Natural killer cell (primary cell): ENCODE data around the gene IZUMO4. TPM values are rescaled to one million over a fixed set of nuclear protein-coding genes. Genes with fewer than 3 reads are reported as not detected.

Source experiments
- ATAC-seq, 3 donors: fragments of 150-1000 bp in 2 of 3; fragments of 200-7000 bp in 1 of 3; cut with Tn5 transposase; 1 replicate in 1 of 3; 2 replicates in 2 of 3; pipeline ENCODE4 v1.10.0; 2021; ENCODE audit warnings: mild to moderate bottlenecking in 2 of 3, moderate library complexity in 2 of 3
- DNase-seq, 2 donors: peaks; one replicate each; pipeline versions ENCODE4 v3.0.0 to v3.0.0-alpha.2; 2013 to 2021; ENCODE audit warnings: mixed read lengths in 1 of 2
- H3K27ac ChIP-seq: one replicate; pipeline ENCODE4 v1.5.1; 2013; ENCODE audit warnings: mild to moderate bottlenecking, low read length
- H3K27me3 ChIP-seq: one replicate; pipeline ENCODE4 v1.6.1; 2013; ENCODE audit warnings: low read length; ENCODE audit not compliant: control insufficient read depth, insufficient read depth
- H3K36me3 ChIP-seq: one replicate; pipeline ENCODE4 v1.6.1; 2013; ENCODE audit warnings: low read length; ENCODE audit not compliant: control insufficient read depth, insufficient read depth
- H3K4me1 ChIP-seq: one replicate; pipeline ENCODE4 v1.6.1; 2013; ENCODE audit warnings: low read length; ENCODE audit not compliant: control insufficient read depth, insufficient read depth
- H3K4me3 ChIP-seq: one replicate; pipeline ENCODE4 v1.5.1; 2013; ENCODE audit warnings: low read length
- H3K9me3 ChIP-seq: one replicate; pipeline ENCODE4 v1.6.1; 2013; ENCODE audit warnings: low read length; ENCODE audit not compliant: control insufficient read depth, insufficient read depth
- H3K27ac Mint-ChIP-seq, 2 donors: one replicate each; pipeline ENCODE4 v1.8.0; 2022; ENCODE audit warnings: mild to moderate bottlenecking in 2 of 2, mixed read lengths in 2 of 2, moderate library complexity in 1 of 2
- H3K27me3 Mint-ChIP-seq, 2 donors: one replicate each; pipeline ENCODE4 v1.8.0; 2022; ENCODE audit warnings: low read depth in 2 of 2, mixed read lengths in 2 of 2
- H3K36me3 Mint-ChIP-seq: one replicate; pipeline ENCODE4 v1.8.0; 2022; ENCODE audit warnings: mixed read lengths
- H3K4me1 Mint-ChIP-seq, 2 donors: one replicate each; pipeline ENCODE4 v1.8.0; 2022; ENCODE audit warnings: mixed read lengths in 2 of 2
- H3K4me3 Mint-ChIP-seq: one replicate; pipeline ENCODE4 v1.8.0; 2022; ENCODE audit warnings: mild to moderate bottlenecking, moderate library complexity, mixed read lengths
- H3K9me3 Mint-ChIP-seq, 2 donors: one replicate each; pipeline ENCODE4 v1.8.0; 2022; ENCODE audit warnings: mixed read lengths in 2 of 2
- WGBS: methylation state at CpG from one replicate; pipeline ENCODE4 v1.1.7; 2013; ENCODE audit warnings: missing lambda C conversion rate; ENCODE audit not compliant: insufficient coverage; 5-methylcytosine and 5-hydroxymethylcytosine counted together
- intact Hi-C: fragments of 100-400 bp; cut with micrococcal nuclease; formaldehyde crosslinking; loops from one replicate; pipeline ENCODE4 v1.14.2; 2022
- total RNA-seq, 4 donors: library from RNA; stranded (reverse); fragments of 120-200 nt in 1 of 4; gene quantifications; one replicate each; pipeline versions ENCODE4 v1.2.3 to v1.2.4, GENCODE V29; 2013 to 2022
- TF ChIP-seq, protein P1 (sequence below): fragments of 200-600 bp; IDR thresholded peaks from one replicate; pipeline ENCODE4 v1.8.0; 2022; ENCODE audit warnings: antibody characterized with exemption

Gene IZUMO4
- total RNA-seq, 3 donors from 2014 or later (not counting 1 experiment from before 2014, with no cell fraction given), result 3.3 to 7.6 (median 7.1) TPM

DNA sequence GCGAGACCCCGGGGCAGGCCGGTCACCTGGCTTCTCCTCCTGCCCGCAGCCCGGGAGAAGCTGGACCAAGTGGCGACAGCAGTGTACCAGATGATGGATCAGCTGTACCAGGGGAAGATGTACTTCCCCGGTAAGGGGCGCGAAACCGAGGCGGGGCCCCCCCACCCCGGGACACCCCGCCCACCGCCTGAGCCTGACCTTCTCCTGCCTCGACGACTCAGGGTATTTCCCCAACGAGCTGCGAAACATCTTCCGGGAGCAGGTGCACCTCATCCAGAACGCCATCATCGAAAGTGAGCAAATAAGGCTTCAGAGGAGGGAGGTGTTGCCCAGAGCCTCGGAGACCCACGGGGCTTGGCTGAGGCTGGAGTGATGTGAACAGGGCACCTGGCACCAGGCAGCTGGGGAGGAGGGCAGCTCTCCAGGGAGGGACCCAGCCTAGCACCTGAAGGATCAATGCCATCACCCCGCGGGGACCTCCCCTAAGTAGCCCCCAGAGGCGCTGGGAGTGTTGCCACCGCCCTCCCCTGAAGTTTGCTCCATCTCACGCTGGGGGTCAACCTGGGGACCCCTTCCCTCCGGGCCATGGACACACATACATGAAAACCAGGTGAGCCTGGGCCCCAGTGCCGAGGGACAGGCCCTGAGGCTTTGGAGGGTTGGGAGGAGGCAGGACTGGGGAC lies 629 bp downstream of the IZUMO4 start:
- intact Hi-C loops, result loop anchor here (2.0 to 5.0 kb wide), 3 partner anchors 15 to 79 kb away; no protein-coding TSS in a partner anchor
- TF ChIP-seq, protein P1, sequence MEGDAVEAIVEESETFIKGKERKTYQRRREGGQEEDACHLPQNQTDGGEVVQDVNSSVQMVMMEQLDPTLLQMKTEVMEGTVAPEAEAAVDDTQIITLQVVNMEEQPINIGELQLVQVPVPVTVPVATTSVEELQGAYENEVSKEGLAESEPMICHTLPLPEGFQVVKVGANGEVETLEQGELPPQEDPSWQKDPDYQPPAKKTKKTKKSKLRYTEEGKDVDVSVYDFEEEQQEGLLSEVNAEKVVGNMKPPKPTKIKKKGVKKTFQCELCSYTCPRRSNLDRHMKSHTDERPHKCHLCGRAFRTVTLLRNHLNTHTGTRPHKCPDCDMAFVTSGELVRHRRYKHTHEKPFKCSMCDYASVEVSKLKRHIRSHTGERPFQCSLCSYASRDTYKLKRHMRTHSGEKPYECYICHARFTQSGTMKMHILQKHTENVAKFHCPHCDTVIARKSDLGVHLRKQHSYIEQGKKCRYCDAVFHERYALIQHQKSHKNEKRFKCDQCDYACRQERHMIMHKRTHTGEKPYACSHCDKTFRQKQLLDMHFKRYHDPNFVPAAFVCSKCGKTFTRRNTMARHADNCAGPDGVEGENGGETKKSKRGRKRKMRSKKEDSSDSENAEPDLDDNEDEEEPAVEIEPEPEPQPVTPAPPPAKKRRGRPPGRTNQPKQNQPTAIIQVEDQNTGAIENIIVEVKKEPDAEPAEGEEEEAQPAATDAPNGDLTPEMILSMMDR, result peak; percentile 3
- H3K36me3 Mint-ChIP-seq, result no peaks in the 10 kb centered on the region
- H3K4me1 Mint-ChIP-seq, result peaks cover 19 to 39% of the 10 kb centered on the region in 2 donors
- DNase-seq (peak; percentile 50 to 84), ATAC-seq (peak in 1 of 3 donors; percentile 1)
- peak overlapping the region; percentile 98 for H3K4me3 Mint-ChIP-seq
- peak overlapping the region; percentile 88 to 90 for H3K27ac Mint-ChIP-seq
- H3K9me3 Mint-ChIP-seq, result no peaks in the 10 kb centered on the region
- H3K27me3 Mint-ChIP-seq, result no peaks in the 10 kb centered on the region
- WGBS, result 24% methylated on average over 30 of the region's 30 CpGs
- peak overlapping the region; percentile 43 for H3K4me3 ChIP-seq
- H3K36me3 ChIP-seq, result peaks cover 33% of the 10 kb centered on the region
- H3K9me3 ChIP-seq, result no peaks in the 10 kb centered on the region
- no peaks in the 10 kb centered on the region for H3K27me3 ChIP-seq
- peaks cover 46% of the 10 kb centered on the region for H3K4me1 ChIP-seq
- H3K27ac ChIP-seq, result peak overlapping the region; percentile 61

GRCh38 chr19:2097886-2098327 lies 1.2 kb downstream of the IZUMO4 start:
- Mint-ChIP-seq H3K36me3 (no peaks in the 10 kb centered on the region), H3K27me3 (no peaks in the 10 kb centered on the region), H3K4me3 (no peak overlapping the region), H3K27ac (no peak overlapping the region), H3K4me1 (peaks cover 19 to 39% of the 10 kb centered on the region in 2 donors), H3K9me3 (no peaks in the 10 kb centered on the region)
- H3K4me1 ChIP-seq, result peaks cover 40% of the 10 kb centered on the region
- peaks cover 31% of the 10 kb centered on the region for H3K36me3 ChIP-seq
- no peak overlapping the region for H3K27ac ChIP-seq
- TF ChIP-seq, protein P1, result no peak
- no peak overlapping the region for H3K4me3 ChIP-seq
- 92% methylated on average over 23 of the region's 23 CpGs for WGBS
- no peaks in the 10 kb centered on the region for H3K27me3 ChIP-seq
- no peak for DNase-seq
- no peaks in the 10 kb centered on the region for H3K9me3 ChIP-seq
- intact Hi-C loops, result loop anchor here (2.0 to 5.0 kb wide), 3 partner anchors 15 to 79 kb away; no protein-coding TSS in a partner anchor
- ATAC-seq, result no peak

- intact Hi-C loops, result loop anchor here (5.0 kb wide), 1 partner anchor 37 kb away; no protein-coding TSS in a partner anchor
- Mint-ChIP-seq H3K4me1 (peaks cover 19 to 36% of the 10 kb centered on the region in 2 donors), H3K9me3 (no peaks in the 10 kb centered on the region), H3K4me3 (no peak overlapping the region), H3K27ac (no peak overlapping the region), H3K27me3 (no peaks in the 10 kb centered on the region), H3K36me3 (no peaks in the 10 kb centered on the region)
- no peak overlapping the region for H3K4me3 ChIP-seq
- no peaks in the 10 kb centered on the region for H3K27me3 ChIP-seq
- TF ChIP-seq, protein P1, result no peak
- no peak for DNase-seq
- no peak overlapping the region for H3K27ac ChIP-seq
- WGBS, result 88% methylated on average over 16 of the region's 16 CpGs
- peaks cover 27% of the 10 kb centered on the region for H3K36me3 ChIP-seq
- peaks cover 28% of the 10 kb centered on the region for H3K4me1 ChIP-seq
- ATAC-seq, result no peak
- H3K9me3 ChIP-seq, result no peaks in the 10 kb centered on the region
Observed at GRCh38 chr19:2099054-2099501, 2.4 kb downstream of the IZUMO4 start.
